GM19467 (cell line): ENCODE data around the gene FGD2.

ENCODE experiments used
- ATAC-seq: cut with Tn5 transposase; IDR thresholded peaks from one replicate; pipeline ENCODE4 v1.9.1; 2021; ENCODE audit warnings: mild to moderate bottlenecking, moderate library complexity; ENCODE audit not compliant: unreplicated experiment

The FGD2 gene

DNA sequence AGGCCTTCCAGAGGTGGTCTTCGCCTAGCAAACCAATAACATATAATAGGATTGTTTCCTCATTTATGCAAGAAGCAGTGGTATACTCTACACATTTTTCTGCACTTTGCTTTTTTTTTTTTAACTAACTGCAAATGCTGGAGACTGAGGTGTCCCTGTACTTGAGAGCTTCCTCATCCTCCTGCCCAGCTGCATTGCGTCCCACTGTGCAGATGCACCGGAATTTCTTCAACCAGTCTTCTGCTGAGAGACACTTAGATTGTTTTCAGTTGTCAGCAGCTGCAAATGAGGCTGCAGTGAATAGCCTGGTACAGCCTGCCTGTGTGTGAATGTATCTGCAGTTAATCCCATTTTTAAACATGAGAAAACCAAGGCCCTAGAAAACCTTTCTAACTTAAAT, 11.5 kb downstream of the FGD2 start:
- no peak for ATAC-seq

DNA sequence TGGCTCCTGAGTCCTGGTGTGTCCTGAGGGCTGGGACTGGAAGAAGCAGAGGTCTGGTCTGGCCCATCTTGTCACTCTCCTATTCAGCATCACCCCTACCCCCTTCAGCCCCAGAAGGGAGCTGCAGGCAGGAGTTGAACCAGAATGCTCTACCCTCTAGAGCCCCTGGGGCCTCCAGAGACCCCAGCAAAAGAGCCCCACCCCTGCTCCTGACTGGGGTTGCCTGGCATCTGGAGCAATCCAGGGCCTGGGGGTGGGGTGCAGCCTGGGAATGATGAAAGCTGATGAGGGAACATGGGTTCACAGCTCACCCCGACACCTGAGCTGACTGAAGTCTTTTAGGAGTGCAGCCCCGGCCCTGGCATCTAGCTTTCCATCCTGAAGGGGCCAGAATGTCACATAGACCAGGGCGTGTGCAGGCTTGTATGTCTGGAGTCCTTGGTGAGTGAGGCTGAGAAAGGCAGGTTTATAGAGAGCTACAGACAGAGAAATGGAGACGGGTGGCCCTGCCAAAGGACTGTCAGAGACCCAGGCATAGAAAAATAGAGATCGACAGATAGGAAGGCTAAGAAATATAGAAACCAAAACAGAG, 12.2 kb downstream of the FGD2 start:
- no peak for ATAC-seq

DNA sequence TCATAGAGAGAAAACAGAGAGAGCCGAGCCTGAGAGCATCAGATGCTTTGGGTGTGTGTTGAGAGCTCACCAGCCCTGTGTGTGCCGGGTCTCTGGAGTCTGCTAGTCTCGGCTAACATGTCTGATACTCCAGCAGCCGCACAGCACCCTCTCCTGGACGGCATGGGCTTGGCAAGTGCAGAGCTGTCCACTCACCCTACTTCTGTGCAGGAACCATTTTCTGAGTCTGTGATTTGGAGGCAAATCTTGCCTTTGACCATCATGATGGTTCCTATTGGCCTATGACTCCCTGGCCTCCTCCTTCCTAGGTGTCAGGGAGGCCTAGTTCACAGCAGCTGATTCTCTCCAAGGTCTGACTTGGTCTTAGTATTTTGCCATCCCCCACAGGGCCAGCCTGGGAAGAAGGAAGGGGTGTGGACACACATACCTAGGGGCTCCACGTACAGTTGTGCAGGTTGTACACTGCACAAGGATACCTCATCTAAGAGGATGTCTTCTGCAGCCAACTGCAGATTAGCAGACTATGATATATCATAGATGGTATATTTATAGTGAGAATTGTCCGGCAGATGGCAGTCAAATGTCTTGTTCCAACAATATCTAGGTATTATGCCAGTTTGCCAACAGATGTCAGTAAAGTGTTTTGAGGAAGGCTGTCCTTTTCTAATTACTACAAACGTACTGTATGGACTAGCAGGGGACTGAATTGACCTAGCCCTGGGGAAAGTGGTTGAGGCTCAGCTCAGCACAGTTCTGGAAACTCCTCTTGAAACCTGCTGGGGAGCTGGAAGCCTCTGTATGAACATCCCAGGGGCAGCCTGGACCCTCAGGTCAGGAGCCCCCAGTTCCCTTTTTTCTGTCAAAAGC, 13.0 kb downstream of the FGD2 start:
- ATAC-seq = peak; percentile 78

DNA sequence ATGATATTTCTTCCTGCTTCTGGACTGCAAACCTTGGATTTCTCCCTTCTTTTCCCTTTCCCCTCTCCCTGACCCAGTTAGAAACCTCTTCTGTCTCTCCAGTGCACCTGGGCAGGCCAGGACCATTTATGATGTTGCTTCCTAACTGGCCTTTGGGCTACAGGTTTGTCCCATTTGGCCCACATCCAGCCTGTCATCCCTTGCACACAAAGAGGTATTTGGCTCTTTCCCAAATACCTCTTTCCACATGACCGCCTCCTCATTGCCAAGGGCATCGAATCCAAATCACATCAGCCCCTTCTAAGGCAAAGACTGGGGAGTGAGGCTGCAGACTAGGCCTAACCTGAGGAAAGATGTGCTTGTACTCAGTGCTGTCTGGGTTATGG, 13.6 kb downstream of the FGD2 start:
- no peak for ATAC-seq

DNA sequence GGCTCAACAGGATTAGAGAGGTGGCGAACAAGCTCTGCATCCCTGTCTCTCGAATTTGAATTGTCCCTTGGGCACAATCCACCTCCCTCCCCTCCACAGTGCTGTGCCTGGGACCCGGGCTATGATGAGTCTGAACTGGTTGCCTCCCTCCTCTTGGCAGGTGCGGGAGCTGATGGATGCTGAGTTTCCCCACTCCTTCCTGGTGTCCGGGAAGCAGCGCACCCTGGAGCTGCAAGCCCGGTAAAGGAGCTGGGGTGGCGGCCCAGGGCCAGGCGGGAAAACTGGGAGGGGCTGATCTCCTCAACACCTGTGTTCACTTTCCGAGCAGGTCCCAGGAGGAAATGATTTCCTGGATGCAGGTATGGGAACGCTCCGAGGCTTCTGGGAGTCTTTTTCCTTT, 14.9 kb downstream of the FGD2 start:
- ATAC-seq = no peak

DNA sequence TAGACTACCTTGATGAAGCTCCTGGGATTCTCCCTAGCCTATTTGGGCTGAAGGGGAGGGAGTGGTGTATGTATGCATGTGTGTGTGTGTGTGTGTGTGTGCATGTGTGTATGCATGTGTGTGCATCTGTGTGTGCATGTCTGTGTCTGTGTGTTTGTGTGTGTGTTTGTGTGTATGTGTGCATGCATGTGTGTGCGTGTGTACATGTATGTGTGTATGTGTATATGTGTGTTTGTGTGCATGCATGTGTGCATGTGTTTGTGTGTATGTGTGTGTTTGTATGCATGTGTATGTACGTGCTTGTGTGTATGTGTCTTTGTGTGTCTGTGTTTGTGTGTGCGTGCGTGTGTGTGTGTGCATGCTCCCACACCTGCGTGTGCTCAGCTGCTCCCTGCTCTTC, 15.4 kb downstream of the FGD2 start:
- ATAC-seq = no peak

DNA sequence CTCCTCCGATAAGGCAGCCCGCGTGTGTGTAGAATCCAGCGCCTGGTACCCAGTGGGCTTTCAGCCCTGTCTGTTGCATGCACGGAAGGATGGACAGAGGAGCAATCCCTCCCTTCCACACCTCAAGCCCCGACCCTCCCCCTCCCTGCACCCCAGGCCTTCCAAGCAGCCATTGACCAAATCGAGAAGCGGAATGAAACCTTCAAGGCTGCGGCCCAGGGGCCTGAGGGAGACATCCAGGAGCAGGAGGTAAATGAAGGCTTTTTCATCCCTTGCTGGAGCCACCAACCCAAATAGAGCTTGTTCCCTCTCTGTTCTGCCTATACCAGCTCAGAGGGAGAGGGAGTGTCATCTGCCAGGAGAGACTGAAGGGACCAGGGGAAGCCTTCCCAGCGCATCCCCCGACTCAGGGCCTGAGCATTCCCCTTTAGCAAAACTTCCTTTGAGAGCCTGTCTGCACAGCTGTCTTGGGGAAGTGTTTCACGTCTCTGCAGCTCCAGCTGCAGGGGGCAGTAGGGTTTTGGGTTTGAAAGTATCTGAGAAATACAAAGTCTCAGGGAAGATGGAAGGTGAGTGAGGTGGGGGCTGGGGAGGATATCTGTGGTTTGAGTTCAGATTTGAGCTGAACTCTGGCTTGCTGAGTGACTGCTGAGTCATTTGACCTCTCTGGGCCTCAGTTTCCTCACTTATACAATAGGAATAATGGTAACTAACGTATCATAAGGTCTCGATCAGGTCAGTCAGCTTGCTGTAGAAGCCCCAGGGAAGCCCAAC, 16.1 kb downstream of the FGD2 start:
- ATAC-seq = no peak

DNA sequence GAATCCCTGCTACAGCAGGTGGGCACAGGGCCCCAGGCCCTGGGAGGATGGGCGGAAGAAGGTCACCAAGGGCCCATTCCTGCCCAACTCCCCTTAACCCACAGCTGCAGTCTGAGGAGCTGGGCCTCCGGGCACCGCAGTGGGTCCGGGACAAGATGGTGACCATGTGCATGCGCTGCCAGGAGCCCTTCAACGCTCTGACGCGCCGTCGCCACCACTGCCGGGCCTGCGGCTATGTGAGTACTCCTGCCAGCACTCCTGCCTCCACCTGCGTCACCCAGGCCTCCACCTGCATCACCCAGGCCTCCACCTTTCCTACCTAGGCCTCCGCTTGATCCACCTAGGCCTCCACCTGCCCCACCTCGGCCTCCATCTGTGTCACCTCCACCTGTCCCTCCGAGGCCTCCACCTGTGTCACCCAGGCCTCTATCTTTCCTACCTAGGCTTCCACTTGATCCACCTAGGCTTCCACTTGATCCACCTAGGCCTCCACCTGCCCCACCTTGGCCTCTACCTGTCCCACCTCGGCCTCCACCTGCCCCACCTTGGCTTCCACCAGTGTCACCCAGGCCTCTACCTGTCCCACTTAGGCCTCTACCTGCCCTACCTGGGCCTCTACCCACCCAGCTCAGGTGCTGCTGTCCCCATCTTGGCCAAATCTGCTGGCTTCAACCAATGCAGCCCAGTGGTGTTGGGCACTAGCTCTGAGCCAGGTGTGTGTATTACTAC, 16.8 kb downstream of the FGD2 start:
- no peak for ATAC-seq

DNA sequence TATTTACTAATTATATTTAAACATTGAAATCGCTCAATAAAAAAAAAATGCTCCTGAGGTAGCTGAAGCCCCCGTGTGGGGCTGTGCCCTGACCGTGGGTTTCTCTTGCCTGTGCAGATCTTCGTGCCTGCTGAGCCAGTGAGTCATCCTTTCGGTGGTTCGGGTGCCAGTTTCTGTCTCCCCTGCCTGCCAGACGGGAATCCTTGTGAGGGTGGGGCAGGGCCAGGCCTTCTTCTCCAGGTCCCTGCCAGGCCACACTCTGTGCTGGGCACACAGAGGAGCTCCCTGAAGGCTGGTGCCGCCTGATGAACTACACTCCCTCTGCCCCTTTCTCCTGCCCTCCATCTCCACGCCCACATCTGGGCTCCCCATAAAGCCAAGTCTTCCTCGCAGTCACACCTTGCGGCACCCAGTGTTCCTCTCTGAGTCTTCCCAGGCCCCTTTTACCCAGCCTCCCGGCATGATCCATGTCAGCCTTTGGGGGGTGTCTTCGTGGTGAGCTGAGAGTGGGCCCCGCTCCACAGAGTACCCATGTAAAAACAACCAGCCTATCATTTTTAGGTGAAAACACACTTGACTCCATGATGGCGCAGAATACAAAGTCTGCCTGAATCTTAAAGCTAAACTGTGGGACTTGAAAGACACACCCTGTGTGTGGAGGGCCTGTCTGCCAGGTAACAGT, 19.3 kb downstream of the FGD2 start:
- no peak for ATAC-seq

DNA sequence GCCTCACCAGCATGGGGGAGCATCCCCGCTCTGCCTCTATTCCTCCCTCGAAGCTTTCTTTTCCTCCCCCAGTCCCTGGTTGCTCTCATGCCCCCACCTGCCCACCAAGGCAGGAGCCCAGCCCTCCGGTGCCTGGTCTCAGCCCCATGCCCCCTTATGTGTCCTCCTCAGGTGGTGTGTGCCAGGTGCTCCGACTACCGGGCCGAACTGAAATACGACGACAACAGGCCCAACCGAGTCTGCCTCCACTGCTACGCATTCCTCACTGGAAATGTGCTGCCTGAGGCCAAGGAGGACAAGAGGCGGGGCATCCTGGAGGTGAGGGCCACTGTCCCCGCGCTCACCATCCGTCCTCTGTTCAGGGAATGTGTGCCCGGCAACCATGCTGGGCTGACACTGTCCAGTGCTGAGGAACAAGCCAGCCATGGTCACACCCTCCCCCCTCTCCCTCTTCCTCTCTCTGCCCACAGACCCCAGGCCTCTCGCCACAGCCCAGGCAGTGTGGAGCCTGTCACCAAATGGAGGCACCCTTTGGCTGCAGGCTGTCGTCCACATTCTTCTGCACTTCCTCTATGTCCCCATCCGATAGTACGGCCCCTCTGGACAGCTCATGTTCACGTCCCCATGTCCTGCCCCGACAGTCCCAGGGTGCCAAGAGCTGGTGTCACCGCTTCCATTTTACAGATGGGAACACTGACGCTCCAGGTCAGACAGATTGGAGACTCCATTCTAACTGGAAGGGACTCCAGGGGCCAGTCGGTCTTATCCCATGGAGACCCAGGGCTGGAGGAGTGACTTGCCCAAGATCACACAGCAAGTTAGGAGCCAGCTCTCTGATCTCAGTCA, 20.4 kb downstream of the FGD2 start:
- ATAC-seq = no peak

DNA sequence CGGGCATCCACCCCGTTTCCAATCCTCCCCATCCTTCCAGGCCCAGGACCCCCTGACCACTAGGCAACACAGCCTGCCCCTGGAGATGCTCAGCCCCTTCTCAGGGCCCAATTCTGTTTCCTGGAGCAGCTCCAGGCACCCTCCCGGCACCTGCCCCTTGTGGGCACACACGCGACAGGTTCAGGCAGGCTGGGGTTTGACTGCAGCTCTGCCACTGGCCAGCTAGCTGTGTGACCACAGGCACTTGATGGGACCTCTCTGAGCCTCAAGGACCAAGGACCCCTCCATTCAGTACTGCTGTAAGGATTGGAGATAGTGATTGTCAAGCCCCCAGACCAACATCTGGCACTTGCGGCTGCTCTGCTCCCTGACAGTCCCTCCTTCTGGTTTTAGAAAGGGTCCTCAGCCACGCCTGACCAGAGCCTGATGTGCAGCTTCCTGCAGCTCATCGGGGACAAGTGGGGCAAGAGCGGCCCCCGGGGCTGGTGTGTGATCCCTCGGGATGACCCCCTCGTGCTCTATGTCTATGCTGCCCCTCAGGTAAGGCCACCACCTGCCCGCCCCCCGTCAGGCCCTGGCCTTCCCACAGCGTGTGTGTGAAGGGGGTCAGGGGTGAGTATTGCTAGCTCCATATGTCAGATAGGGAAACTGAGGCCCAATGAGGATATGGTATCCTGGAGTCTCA, 21.7 kb downstream of the FGD2 start:
- ATAC-seq = no peak

DNA sequence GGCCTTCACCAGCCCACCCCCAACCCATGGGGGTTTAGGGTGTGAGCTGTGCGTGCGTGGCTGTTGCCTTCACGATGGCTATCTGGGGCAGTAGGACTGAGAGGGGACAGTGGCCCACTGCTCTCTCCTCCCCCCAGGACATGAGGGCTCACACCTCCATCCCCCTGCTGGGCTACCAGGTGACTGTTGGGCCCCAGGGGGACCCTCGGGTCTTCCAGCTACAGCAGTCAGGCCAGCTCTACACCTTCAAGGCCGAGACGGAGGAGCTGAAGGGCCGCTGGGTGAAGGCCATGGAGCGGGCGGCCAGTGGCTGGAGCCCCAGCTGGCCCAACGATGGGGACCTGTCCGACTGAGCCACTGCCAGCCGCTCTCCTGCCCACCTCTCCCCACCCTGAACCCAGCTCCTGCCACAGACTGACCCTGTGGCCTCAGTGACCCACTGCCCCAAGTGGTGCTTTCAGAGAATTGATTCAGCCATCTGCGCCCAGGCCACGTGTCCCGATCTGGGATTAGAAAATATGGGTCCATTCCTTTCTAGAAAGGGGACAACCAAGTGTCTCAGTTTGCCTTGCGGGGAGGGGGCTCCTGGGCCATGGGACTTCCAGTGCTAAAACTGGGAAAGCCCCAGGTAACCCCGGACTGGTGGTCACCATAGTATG, 22.5 kb downstream of the FGD2 start:
- no peak for ATAC-seq

DNA sequence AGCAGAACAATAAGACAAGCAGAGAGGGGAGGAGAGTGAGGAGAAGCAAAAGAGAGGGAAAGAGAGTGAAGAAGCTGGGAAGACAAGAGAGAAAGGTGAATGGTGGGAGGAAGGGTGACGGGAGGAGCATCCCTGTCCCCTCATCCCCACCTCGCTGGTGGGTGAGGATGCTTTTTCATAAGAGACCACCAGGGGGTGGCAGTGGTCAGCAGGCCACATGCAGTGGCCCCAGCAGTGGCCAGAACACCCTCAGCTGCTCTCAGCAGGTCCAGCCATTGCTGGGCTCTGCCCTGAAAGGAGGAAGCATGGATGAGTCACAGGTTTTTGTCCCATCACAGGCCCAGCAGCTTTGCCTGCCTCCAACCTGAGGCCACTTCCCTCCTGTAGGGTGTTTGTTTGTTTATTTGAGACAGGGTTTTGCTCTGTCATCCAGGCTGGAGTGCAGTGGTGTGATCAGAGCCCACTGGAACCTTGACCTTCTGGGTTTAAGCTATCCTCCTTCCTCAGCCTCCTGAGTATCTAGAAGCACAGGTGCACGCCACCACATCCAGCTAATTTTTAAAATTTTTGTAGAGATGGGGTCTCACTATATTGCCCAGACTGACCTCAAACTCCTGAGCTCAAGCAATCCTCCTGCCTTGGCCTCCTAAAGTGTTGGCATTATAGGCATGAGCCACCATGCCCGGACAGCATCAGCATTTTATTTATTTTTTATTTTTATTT, 24.0 kb downstream of the FGD2 start:
- no peak for ATAC-seq

DNA sequence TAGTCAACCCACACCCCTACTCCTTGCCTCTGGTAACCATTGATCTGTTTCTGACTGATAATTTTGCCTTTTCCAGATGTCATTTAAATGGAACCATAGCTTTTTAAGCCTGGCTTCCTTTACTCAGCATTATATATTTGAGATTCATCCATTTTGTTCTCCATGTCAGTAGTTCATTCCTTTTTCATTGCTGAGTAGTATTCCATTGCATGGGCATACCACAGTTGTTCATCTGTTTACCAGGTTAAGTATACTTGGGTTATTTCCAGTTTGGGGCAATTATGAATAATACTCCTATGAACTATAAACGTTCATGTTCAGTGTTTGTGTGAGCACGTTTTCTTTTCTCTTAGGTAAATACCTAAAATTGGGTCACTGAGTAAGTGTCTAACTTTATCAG, 25.1 kb downstream of the FGD2 start:
- ATAC-seq = no peak

DNA sequence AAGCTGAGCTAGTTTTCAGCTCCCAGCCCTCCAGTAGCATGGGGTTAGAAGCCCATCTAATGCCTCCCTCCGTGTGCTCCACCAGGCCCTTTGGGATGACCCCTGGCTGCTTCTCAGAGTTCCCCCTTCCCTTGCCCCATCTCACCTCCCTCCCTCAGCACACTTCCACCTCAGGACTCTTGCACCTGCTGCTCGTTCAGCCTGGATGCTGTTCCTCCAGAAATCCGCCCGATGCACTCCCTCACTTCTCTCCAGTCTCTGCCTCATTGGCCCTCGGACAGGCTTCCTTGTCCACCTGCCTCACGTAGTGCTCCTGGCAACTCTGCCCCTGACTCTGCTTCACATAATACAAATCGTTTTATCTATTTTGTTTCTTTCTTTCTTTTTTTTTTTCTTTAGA, 26.8 kb downstream of the FGD2 start:
- ATAC-seq = no peak

DNA sequence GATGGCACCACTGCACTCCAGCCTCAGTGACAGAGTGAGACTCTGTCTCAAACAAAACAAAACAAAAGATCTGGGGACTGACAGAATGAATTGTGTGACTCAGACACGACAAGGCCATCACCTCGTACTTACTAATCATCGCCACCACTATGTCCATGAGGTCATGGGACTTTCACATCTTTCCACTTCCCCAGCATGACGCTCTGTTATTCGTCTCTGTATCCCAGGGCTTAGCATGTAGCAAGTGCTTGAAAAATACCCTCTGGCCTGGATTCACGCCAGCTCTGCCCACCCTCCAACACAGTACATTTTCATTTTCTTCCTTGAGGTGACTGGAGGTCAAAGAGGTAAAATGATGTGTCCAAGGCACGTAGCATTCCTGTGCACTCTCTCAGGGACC, 27.8 kb downstream of the FGD2 start:
- no peak for ATAC-seq

DNA sequence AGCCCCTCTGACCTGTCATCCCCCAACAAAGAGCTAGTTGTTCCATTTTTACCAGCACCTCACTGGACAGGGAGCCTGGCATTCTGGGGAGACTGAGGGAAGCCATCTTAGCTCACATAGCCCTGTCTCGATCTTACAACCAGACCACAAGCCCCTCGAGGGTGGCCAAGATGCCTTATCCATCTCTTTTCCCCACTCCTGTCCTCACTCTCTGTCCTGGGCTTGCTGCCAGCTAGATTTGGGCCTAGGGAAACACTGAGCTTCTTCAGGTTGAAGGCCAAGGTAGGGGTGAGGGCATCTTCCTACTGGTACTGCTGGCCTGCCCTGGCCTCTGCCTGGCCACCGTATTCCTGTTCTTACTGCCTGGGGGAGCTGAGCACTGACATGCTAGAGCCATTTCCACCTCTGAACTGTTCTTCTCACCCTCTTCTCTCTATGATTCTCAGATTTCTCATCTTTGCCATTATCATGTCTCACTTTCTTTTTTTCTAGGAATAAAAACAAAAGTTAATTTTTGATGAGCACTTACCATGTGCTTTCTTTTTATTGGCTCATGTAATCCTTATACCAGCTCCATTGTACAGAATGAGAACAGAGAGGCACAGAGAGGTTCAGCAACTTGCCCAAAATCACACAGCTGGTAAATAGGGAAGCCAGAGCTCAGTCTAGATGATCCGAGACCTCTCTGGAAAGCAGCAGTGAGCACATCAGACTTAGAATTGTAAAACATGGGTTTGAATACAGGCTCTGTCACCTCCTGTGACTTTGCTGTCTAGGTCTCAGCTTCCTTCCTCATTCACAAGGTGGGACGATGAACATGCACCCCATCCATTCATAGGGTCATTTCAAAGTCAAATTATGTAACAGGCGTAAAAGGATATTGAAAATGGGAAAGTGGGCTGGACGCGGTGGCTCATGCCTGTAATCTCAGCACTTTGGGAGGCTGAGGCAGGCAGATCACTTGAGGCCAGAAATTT, 28.7 kb downstream of the FGD2 start:
- no peak for ATAC-seq
